ENCODE measurements around the gene HAT1. TPM values are rescaled to one million over a fixed set of nuclear protein-coding genes. Genes with fewer than 3 reads are reported as not detected.

HAT1 gene
- total RNA-seq, 1 donor from 2014 or later, result 68.2 TPM

DNA sequence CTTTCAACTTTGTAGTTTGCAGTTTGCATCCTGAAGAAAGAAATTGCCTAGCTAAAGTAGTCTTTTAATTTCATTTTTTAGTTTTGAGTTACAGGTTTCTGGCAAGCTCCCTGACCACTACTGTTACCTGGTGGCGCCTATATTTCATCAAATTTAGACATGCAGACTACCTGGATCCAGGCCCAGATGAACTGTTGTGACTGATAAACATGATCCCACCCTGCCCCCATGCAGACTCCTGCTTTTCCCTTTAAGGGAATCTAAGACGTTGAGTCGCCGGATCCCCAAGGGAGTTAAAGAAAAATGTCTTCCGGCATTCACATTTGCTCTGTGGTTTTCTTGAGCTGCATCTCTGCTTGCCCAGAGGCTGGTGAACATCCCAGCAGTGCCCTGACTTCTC, 99.7 kb downstream of the HAT1 start:
- H3K4me3 Mint-ChIP-seq, result no peak overlapping the region
- H3K4me1 Mint-ChIP-seq (ENCODE audit: low read depth), result peaks cover 5% of the 10 kb centered on the region
- H3K36me3 Mint-ChIP-seq (ENCODE audit: low read depth), result no peaks in the 10 kb centered on the region
- H3K27me3 Mint-ChIP-seq (ENCODE audit: insufficient read depth), result peaks cover 4% of the 10 kb centered on the region
- no peak for DNase-seq (ENCODE audit: low spot score)
- no peaks in the 10 kb centered on the region for H3K9me3 Mint-ChIP-seq
- no peak overlapping the region for H3K27ac Mint-ChIP-seq
- intact Hi-C loops (cut with micrococcal nuclease), result no loop called here

DNA sequence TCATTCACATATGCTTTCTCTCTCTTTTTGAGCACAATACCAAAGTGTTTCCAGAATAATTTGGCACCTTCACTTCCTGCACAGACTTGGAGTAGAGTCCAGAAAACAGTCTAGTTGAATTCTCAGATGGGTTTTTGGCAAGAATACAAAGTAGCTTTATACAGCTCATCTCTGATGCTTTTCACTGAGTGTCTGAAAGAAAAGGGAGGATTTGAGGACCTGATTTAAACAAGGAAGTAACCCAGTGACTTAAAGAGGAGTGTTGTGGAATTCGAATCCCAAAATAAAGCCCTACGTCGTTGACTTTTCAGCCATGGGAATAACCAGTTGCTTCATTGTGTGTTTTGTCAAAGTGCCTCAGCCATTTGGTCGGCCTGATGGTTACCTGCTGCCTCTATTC, 109.3 kb downstream of the HAT1 start:
- DNase-seq (ENCODE audit: low spot score), result no peak
- Mint-ChIP-seq H3K4me1 (ENCODE audit: low read depth) (no peaks in the 10 kb centered on the region), H3K27ac (no peak overlapping the region), H3K36me3 (ENCODE audit: low read depth) (no peaks in the 10 kb centered on the region), H3K4me3 (no peak overlapping the region), H3K9me3 (no peaks in the 10 kb centered on the region), H3K27me3 (ENCODE audit: insufficient read depth) (peaks cover 2% of the 10 kb centered on the region)
- intact Hi-C loops (cut with micrococcal nuclease), result no loop called here

Other genes starting within 250 kb of the HAT1 start
- gene DYNC1I2, start 235.0 kb upstream of the HAT1 start, total RNA-seq, result 49.3 and 49.4 TPM in 2 replicates
- gene SLC25A12, start 28.2 kb upstream of the HAT1 start, total RNA-seq, result 34.6 and 35.0 TPM in 2 replicates
- 5.4 and 6.4 TPM in 2 replicates for gene METAP1D, start 77.5 kb downstream of the HAT1 start, total RNA-seq
- not detected in 2 replicates for gene DLX1, start 163.0 kb downstream of the HAT1 start, total RNA-seq
- gene DLX2, start 180.4 kb downstream of the HAT1 start, total RNA-seq, result 0.20 TPM in 1 of 2 replicates, not detected in the other